ENCODE measurements around the gene LAMC1.

The LAMC1 gene

GRCh38 chr1:183021405-183022201 lies 1.6 kb upstream of the LAMC1 start:
- no peak for DNase-seq (ENCODE audit: low read depth, low spot score)

- DNase-seq (ENCODE audit: low read depth, low spot score) = peak; percentile 93
Measured at GRCh38 chr1:183022202-183023145, 746 bp upstream of the LAMC1 start.

- no peak for DNase-seq (ENCODE audit: low read depth, low spot score)
Measured at GRCh38 chr1:183023601-183024316, 539 bp downstream of the LAMC1 start.

GRCh38 chr1:183024317-183025009 lies 1.2 kb downstream of the LAMC1 start:
- no peak for DNase-seq (ENCODE audit: low read depth, low spot score)

GRCh38 chr1:183025010-183025337 lies 1.8 kb downstream of the LAMC1 start:
- no peak for DNase-seq (ENCODE audit: low read depth, low spot score)

- no peak for DNase-seq (ENCODE audit: low read depth, low spot score)
Measured at GRCh38 chr1:183025782-183026774, 2.9 kb downstream of the LAMC1 start.

GRCh38 chr1:183027031-183027430 lies 3.8 kb downstream of the LAMC1 start:
- no peak for DNase-seq (ENCODE audit: low read depth, low spot score)

- DNase-seq (ENCODE audit: low read depth, low spot score) = no peak
Measured at GRCh38 chr1:183027791-183028190, 4.6 kb downstream of the LAMC1 start.

- no peak for DNase-seq (ENCODE audit: low read depth, low spot score)
Measured at GRCh38 chr1:183029591-183030000, 6.4 kb downstream of the LAMC1 start.

GRCh38 chr1:183030053-183030452 lies 6.8 kb downstream of the LAMC1 start:
- DNase-seq (ENCODE audit: low read depth, low spot score) = no peak

- no peak for DNase-seq (ENCODE audit: low read depth, low spot score)
Measured at GRCh38 chr1:183032122-183032921, 9.1 kb downstream of the LAMC1 start.

- no peak for DNase-seq (ENCODE audit: low read depth, low spot score)
Measured at GRCh38 chr1:183033205-183033604, 10.0 kb downstream of the LAMC1 start.

GRCh38 chr1:183034682-183035081 lies 11.5 kb downstream of the LAMC1 start:
- DNase-seq (ENCODE audit: low read depth, low spot score) = no peak

GRCh38 chr1:183038333-183038866 lies 15.2 kb downstream of the LAMC1 start:
- no peak for DNase-seq (ENCODE audit: low read depth, low spot score)

GRCh38 chr1:183038913-183039312 lies 15.7 kb downstream of the LAMC1 start:
- no peak for DNase-seq (ENCODE audit: low read depth, low spot score)

- DNase-seq (ENCODE audit: low read depth, low spot score) = no peak
Measured at GRCh38 chr1:183039330-183039729, 16.1 kb downstream of the LAMC1 start.

GRCh38 chr1:183039985-183040447 lies 16.8 kb downstream of the LAMC1 start:
- DNase-seq (ENCODE audit: low read depth, low spot score) = peak; percentile 97

GRCh38 chr1:183040547-183040971 lies 17.3 kb downstream of the LAMC1 start:
- DNase-seq (ENCODE audit: low read depth, low spot score) = no peak

GRCh38 chr1:183043254-183043653 lies 20.0 kb downstream of the LAMC1 start:
- no peak for DNase-seq (ENCODE audit: low read depth, low spot score)
